HFFc6 (cell line): ENCODE measurements around the gene H2AZ2. TPM values are rescaled to one million over a fixed set of nuclear protein-coding genes. Genes with fewer than 3 reads are reported as not detected.

ENCODE experiments used
- DNase-seq: peaks from one replicate; pipeline ENCODE4 v3.0.0-alpha.2; 2018
- H3K27ac Mint-ChIP-seq: 2 replicates; pipeline ENCODE4 v1.8.0; 2020; ENCODE audit warnings: mild to moderate bottlenecking, mixed read lengths
- H3K27me3 Mint-ChIP-seq: 2 replicates; pipeline ENCODE4 v1.8.0; 2021; ENCODE audit warnings: mild to moderate bottlenecking, moderate library complexity, mixed read lengths; ENCODE audit not compliant: insufficient read depth
- H3K36me3 Mint-ChIP-seq: 2 replicates; pipeline ENCODE4 v1.8.0; 2021; ENCODE audit warnings: low read depth, mixed read lengths
- H3K4me1 Mint-ChIP-seq: 2 replicates; pipeline ENCODE4 v1.8.0; 2020; ENCODE audit warnings: low read depth, mixed read lengths
- H3K4me3 Mint-ChIP-seq: 2 replicates; pipeline ENCODE4 v1.8.0; 2020; ENCODE audit warnings: mild to moderate bottlenecking, moderate library complexity, mixed read lengths
- H3K9me3 Mint-ChIP-seq: 2 replicates; pipeline ENCODE4 v1.8.0; 2020; ENCODE audit warnings: mild to moderate bottlenecking, mixed read lengths
- CTCF ChIP-seq: fragments of 200-600 bp; sonication (generic); IDR thresholded peaks from 2 replicates; pipeline ENCODE4 v1.5.0; 2021; ENCODE audit warnings: antibody characterized with exemption, mild to moderate bottlenecking
- long read RNA-seq: library from polyadenylated mRNA; unstranded; transcript quantifications from one replicate; pipeline ENCODE4 v2.0.0, GENCODE V29; 2019
- total RNA-seq, 6 experiments: library from RNA; stranded (reverse); fragmentation: NEBNext Ultra II Directional; extraction: Animal tissue kit (Norgen Biotek cat#: 25700); gene quantifications; 2 replicates in 1 of 6; 3 replicates in 5 of 6; pipeline ENCODE4 v1.2.3, GENCODE V29; 2021

H2AZ2 gene
- total RNA-seq, result 100 to 1,000 TPM; 128 to 215 (median 185) TPM
- long read RNA-seq, transcript H2AFV-202 (5 exons, 752 nt), result major isoform, 42 of 70 reads
- long read RNA-seq, partial matches to known transcripts, result 5 of 70 reads
- long read RNA-seq, other reads (novel, unspliced or antisense), result 13 of 70 reads

GRCh38 chr7:44847920-44848634 is at the start of gene H2AZ2:
TSS of gene H2AZ2 (minus strand) at chr7:44848087. CDS start at chr7:44847971, 116 bp downstream.
- peak; percentile 56 for TF ChIP-seq CTCF
- peak within 1 kb of the TSS; percentile 98 for H3K27ac Mint-ChIP-seq
- peak within 1 kb of the TSS; percentile 99 for H3K4me3 Mint-ChIP-seq

GRCh38 chr7:44897309-44897708 is 49.4 kb upstream of the H2AZ2 start:
- Mint-ChIP-seq H3K27ac (peak overlapping the region; percentile 15; the same call in 1 of the 2 replicates), H3K4me1 (peaks cover 10% of the 10 kb centered on the region), H3K9me3 (no peaks in the 10 kb centered on the region), H3K4me3 (no peak overlapping the region), H3K27me3 (no peaks in the 10 kb centered on the region), H3K36me3 (peaks cover 8% of the 10 kb centered on the region; the same call in 1 of the 2 replicates)
- no peak for TF ChIP-seq CTCF
- DNase-seq, result no peak

More at GRCh38 chr7:44847920-44848634, at the start of gene H2AZ2:
- no peaks in the 10 kb centered on the region for H3K27me3 Mint-ChIP-seq
- no peaks in the 10 kb centered on the region for H3K36me3 Mint-ChIP-seq
- H3K9me3 Mint-ChIP-seq, result no peaks in the 10 kb centered on the region
- DNase-seq, result peak; percentile 100
- peaks cover 42% of the 10 kb centered on the region for H3K4me1 Mint-ChIP-seq

GRCh38 chr7:44894888-44895580 is 47.1 kb upstream of the H2AZ2 start:
- H3K27me3 Mint-ChIP-seq, result no peaks in the 10 kb centered on the region
- no peak for DNase-seq
- H3K27ac Mint-ChIP-seq, result no peak overlapping the region
- peaks cover 8% of the 10 kb centered on the region; the same call in 1 of the 2 replicates for H3K36me3 Mint-ChIP-seq
- TF ChIP-seq CTCF, result no peak
- peaks cover 19% of the 10 kb centered on the region for H3K4me1 Mint-ChIP-seq
- H3K4me3 Mint-ChIP-seq, result no peak overlapping the region
- H3K9me3 Mint-ChIP-seq, result no peaks in the 10 kb centered on the region

GRCh38 chr7:44893710-44894234 is 45.9 kb upstream of the H2AZ2 start:
- DNase-seq, result no peak
- no peaks in the 10 kb centered on the region for H3K9me3 Mint-ChIP-seq
- H3K27ac Mint-ChIP-seq, result no peak overlapping the region
- no peak for TF ChIP-seq CTCF
- no peak overlapping the region for H3K4me3 Mint-ChIP-seq
- peaks cover 8% of the 10 kb centered on the region; the same call in 1 of the 2 replicates for H3K36me3 Mint-ChIP-seq
- H3K4me1 Mint-ChIP-seq, result peaks cover 19% of the 10 kb centered on the region
- no peaks in the 10 kb centered on the region for H3K27me3 Mint-ChIP-seq

- Mint-ChIP-seq H3K9me3 (no peaks in the 10 kb centered on the region), H3K36me3 (no peaks in the 10 kb centered on the region), H3K4me3 (no peak overlapping the region), H3K27ac (no peak overlapping the region), H3K4me1 (peaks cover 9% of the 10 kb centered on the region; the same call in 1 of the 2 replicates), H3K27me3 (no peaks in the 10 kb centered on the region)
- DNase-seq, result no peak
- TF ChIP-seq CTCF, result no peak
These were observed 43.9 kb upstream of the H2AZ2 start for GRCh38 chr7:44891791-44892190.
